C4-2B (cell line): ENCODE measurements around the gene CGAS.
"Not testable (repeated sequence)": the region's sequence is repeated elsewhere in the genome, so short reads cannot be mapped to it uniquely, and the experiment has no call there.

Experiments
- H3K27ac ChIP-seq: fragments of 450-650 bp; 2 replicates; pipeline ENCODE4 v1.5.1; 2017
- ZFX ChIP-seq: fragments of 450-650 bp; IDR thresholded peaks from 2 replicates; pipeline ENCODE4 v1.6.1; 2017
- TF ChIP-seq, protein P1 (sequence below): fragments of 450-650 bp; conservative IDR thresholded peaks from 2 replicates; pipeline ENCODE4 v1.5.1; 2017; ENCODE audit warnings: mild to moderate bottlenecking

Gene CGAS

DNA sequence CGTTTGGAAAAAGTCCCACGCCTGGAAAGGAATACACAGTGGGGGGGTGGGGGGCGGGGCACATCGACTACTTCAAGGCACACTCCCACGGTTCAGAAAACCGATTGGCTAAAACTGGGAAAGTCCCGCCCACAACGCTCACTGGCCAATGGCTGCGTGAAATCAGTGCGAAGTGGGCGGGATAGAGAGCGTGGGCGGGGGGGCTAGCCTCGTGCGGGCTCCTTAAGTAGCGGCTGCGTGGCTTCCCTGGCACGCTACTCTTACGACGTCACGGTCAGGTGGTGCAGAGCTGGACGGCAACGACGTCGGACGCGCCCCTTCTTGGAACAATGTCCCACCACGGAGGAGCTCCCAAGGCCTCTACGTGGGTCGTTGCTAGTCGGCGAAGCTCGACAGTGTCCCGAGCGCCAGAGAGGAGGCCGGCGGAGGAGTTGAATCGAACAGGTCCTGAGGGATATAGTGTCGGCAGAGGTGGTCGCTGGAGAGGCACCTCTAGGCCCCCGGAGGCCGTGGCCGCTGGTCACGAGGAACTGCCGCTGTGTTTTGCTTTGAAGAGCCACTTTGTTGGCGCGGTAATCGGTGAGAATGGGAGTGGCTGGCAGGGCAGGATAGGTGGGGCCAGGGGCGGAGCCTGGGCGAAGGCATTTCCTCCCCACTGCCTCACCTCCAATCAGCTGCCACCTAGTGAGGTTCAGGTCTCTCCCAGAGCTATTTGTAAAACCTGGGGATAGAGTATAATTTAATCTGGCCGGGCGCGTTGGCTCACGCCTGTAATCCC is 57.3 kb downstream of the CGAS start, which contains the start of gene DDX43:
Gene DDX43 (plus strand): TSS at position 252 of the 778 bp plus-strand sequence. CDS start 78 bp downstream, at position 330.
- peak within 1 kb of the TSS; percentile 59 for H3K27ac ChIP-seq
- TF ChIP-seq ZFX, result no peak
- TF ChIP-seq, protein P1, sequence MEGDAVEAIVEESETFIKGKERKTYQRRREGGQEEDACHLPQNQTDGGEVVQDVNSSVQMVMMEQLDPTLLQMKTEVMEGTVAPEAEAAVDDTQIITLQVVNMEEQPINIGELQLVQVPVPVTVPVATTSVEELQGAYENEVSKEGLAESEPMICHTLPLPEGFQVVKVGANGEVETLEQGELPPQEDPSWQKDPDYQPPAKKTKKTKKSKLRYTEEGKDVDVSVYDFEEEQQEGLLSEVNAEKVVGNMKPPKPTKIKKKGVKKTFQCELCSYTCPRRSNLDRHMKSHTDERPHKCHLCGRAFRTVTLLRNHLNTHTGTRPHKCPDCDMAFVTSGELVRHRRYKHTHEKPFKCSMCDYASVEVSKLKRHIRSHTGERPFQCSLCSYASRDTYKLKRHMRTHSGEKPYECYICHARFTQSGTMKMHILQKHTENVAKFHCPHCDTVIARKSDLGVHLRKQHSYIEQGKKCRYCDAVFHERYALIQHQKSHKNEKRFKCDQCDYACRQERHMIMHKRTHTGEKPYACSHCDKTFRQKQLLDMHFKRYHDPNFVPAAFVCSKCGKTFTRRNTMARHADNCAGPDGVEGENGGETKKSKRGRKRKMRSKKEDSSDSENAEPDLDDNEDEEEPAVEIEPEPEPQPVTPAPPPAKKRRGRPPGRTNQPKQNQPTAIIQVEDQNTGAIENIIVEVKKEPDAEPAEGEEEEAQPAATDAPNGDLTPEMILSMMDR, result no peak

DNA sequence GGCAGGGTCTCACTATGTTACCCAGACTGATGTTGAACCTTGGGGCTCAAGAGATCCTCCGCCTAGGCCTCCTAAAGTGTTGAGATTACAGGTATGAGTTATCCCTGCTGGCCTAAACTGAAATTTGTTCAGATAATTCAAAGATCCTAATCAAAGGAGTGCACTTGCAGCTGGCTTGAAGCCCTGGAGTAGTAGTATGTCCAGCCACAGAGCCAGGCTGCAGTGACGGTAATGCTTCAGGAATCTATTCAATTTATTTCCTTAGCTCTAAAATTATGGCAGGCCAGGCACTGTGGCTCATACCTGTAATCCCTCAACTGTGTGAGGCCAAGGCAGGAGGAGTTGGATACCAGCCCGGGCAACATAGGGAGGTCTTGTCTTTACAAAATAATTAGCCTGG is 58.8 kb downstream of the CGAS start:
- H3K27ac ChIP-seq, result no peak overlapping the region
- TF ChIP-seq, protein P1, result no peak
- no peak for TF ChIP-seq ZFX

DNA sequence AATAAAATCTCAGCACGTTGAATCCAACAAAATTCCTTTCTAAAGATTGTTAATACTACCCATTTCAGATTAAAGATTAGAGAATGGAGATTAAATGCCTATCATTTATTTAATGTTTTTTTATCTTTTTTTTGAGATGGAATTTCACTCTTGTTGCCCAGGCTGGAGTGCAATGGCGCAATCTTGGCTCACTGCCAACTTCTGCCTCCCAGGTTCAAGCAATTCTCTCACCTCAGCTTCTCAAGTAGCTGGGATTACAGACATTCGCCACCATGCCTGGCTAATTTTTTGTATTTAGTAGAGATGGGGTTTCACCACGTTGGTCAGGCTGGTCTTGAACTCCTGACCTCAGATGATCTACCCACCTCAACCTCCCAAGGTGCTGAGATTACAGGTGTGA is 59.9 kb downstream of the CGAS start:
- H3K27ac ChIP-seq, result not testable (repeated sequence)

DNA sequence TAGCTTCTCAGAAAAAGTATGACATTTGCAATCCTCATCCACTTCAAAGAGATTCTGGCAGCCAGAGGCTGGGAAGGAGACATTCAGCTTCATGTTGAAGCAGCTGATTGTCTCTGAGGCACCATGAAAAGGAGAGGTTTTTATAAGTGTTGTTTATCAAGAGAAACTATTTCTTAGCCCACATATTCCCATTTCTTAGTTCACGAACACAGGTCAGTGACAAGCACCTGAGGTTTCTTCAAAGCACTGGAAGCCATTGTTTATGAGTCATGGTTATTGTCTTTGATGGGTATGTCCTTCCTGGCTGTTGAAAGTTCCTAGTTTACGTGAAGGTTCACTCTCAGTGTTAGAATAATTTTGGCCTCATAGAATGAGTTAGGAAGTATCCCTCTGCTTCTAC is 60.4 kb downstream of the CGAS start:
- H3K27ac ChIP-seq, result no peak overlapping the region
- TF ChIP-seq ZFX, result no peak
- TF ChIP-seq, protein P1, result no peak

DNA sequence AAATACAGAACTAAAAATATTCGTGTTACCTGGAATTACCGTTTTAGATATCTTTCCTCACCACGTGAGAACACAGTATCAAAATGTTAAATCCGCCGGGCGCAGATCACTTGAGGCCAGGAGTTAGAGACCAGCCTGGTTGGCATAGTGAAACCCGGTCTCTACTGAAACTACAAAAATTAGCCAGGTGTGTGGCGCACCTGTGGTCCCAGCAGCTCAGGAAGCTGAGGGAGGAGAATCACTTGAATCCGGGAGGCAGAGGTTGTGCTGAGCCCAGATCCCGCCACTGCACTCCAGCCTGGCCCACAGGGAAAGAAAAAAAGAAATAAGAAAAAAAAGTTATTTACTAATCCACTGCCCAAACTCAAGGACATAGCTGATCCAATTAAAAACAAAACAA is 62.2 kb downstream of the CGAS start:
- TF ChIP-seq, protein P1, result no peak
- TF ChIP-seq ZFX, result no peak

DNA sequence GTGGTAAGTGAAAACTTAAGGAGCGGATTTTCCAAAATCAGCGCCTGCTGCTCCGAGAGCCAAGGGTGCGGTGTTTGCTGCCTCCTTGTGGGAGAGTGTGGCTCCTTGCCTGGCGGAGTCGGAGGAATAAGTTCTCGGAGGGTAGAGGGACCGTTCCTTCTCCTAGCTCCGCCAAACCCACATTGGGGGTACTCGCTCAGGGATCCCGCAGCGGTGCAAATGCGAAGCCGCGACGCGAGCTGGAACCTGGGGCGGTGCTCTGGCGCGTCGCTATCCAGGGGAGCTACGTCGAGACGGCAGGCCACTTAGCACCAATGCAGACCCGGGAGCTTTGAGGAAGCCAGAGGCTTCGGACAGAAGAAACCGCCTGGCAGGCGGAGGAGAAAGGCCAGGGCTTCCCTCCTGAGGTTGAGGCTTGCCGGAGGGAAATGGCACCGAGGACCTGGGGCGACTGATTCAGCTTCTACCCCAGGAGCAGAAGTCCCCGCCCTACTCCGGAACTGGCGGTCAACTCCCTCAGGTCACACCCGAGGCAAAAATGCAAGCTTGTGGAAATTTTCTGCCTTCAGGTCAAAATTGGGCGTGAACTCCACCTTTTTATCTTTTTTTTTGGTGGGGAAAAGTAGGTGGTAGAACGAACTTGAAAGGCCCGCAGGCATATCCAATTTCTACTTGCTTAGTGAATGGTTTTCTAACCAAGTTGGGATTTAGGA is 63.1 kb downstream of the CGAS start:
- H3K27ac ChIP-seq, result no peak overlapping the region
- no peak for TF ChIP-seq ZFX
- TF ChIP-seq, protein P1, result peak; percentile 76

More for the DNA sequence above, 62.2 kb downstream of the CGAS start:
- no peak overlapping the region for H3K27ac ChIP-seq

DNA sequence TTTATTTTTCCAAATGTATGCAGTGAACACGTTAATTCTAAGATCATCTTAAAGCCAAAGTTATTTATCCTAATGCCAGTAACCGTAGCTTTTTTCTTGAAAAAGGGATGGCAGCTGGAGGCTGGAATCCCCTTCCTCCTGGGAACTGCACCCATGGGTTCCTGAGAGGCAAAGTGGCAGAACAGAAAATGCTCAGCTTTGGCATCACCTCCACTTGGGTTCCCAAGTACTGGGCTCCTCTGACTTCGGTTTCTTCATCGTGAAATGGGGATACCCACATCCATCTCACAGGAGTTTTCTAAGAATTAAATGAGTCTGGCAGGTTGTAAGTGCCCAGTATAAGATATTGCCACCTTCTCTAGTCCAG is 63.7 kb downstream of the CGAS start:
- TF ChIP-seq ZFX, result no peak
- TF ChIP-seq, protein P1, result no peak
- no peak overlapping the region for H3K27ac ChIP-seq
